Measurements from ENCODE around the gene TUT4.

- TF ChIP-seq CTCF (IDR thresholded peaks at IDR 0.05; ENCODE audit: poor library complexity) (no peak), EZH2 (IDR thresholded peaks at IDR 0.05; ENCODE audit: borderline replicate concordance) (no peak)
These were observed 75.9 kb downstream of the TUT4 start for GRCh38 chr1:52476943-52477342.
